NCI-H1105 treated with DMSO at 0.1 percent for 48 hours (cell line): ENCODE measurements around the gene RUFY1.
"Not testable (repeated sequence)": the region's sequence is repeated elsewhere in the genome, so short reads cannot be mapped to it uniquely, and the experiment has no call there.

Experiments
- DNase-seq: peaks from one replicate; lab custom pipeline; 2025; lab: John Stamatoyannopoulos, UW

RUFY1 gene

GRCh38 chr5:179623906-179624741 is 73.8 kb downstream of the RUFY1 start:
- no peak for DNase-seq

GRCh38 chr5:179624841-179625271 is 74.5 kb downstream of the RUFY1 start:
- peak; percentile 49 for DNase-seq

- DNase-seq, result not testable (repeated sequence)
Measured at GRCh38 chr5:179633501-179634369, 83.4 kb downstream of the RUFY1 start.

- DNase-seq, result not testable (repeated sequence)
Measured at GRCh38 chr5:179634370-179635172, 84.2 kb downstream of the RUFY1 start.

- not testable (repeated sequence) for DNase-seq
Measured at GRCh38 chr5:179639296-179639695, 88.9 kb downstream of the RUFY1 start.

- not testable (repeated sequence) for DNase-seq
Measured at GRCh38 chr5:179641745-179642144, 91.4 kb downstream of the RUFY1 start.

- DNase-seq, result not testable (repeated sequence)
Measured at GRCh38 chr5:179642626-179643025, 92.3 kb downstream of the RUFY1 start.

- not testable (repeated sequence) for DNase-seq
Measured at GRCh38 chr5:179643141-179643920, 93.0 kb downstream of the RUFY1 start.

GRCh38 chr5:179644766-179645165 is 94.4 kb downstream of the RUFY1 start:
- not testable (repeated sequence) for DNase-seq

- no peak for DNase-seq
Measured at GRCh38 chr5:179648410-179648809, 98.1 kb downstream of the RUFY1 start.

- DNase-seq, result not testable (repeated sequence)
Measured at GRCh38 chr5:179649166-179649703, 98.9 kb downstream of the RUFY1 start.

GRCh38 chr5:179650245-179650644 is 99.9 kb downstream of the RUFY1 start:
- DNase-seq, result not testable (repeated sequence)

GRCh38 chr5:179653135-179653534 is 102.8 kb downstream of the RUFY1 start:
- not testable (repeated sequence) for DNase-seq

GRCh38 chr5:179657302-179658178 is 107.2 kb downstream of the RUFY1 start:
- DNase-seq, result not testable (repeated sequence)

GRCh38 chr5:179658179-179658856 is 108.0 kb downstream of the RUFY1 start:
- not testable (repeated sequence) for DNase-seq
